ENCODE data around the gene CROT. TPM values are rescaled to one million over a fixed set of nuclear protein-coding genes. Genes with fewer than 3 reads are reported as not detected.

Gene CROT
- total RNA-seq (2021) (4.0 to 6.9 TPM (median 5.5 TPM) in 3 replicates), Bru-seq, nascent RNA (percentile 57 among the genes with signal in this experiment)
- long read RNA-seq, experiment 1, partial matches to known transcripts = 2 of 12 reads
- long read RNA-seq, experiment 1, other reads (novel, unspliced or antisense) = 4 of 12 reads
- long read RNA-seq, experiment 2, partial matches to known transcripts = 0 of 4 reads
- long read RNA-seq, experiment 2, other reads (novel, unspliced or antisense) = 1 of 4 reads
- long read RNA-seq, experiment 3, partial matches to known transcripts = 0 of 5 reads
- long read RNA-seq, experiment 3, other reads (novel, unspliced or antisense) = 1 of 5 reads

GRCh38 chr7:87345166-87345927 lies at the start of gene CROT:
CROT (plus strand) TSS chr7:87345664; CDS start chr7:87349069, 3,405 bp downstream.
- CTCF ChIA-PET = interaction anchor here (0.6 to 0.9 kb wide), 3 partner anchors 26 to 120 kb away, joined by 3 read pairs; no protein-coding TSS in a partner anchor
- POLR2A ChIA-PET = interaction anchor here (1.0 to 1.2 kb wide), 3 partner anchors 10 to 21 kb away, joined by 3 read pairs; no protein-coding TSS in a partner anchor
- TF ChIP-seq EMX1 (CRISPR knock-in tag; IDR thresholded peaks at IDR 0.05) (no peak), NR1H2 (CRISPR knock-in tag; IDR thresholded peaks at IDR 0.05) (no peak), JAZF1 (CRISPR knock-in tag; IDR thresholded peaks at IDR 0.05) (no peak), SMAD3 (CRISPR knock-in tag; IDR thresholded peaks at IDR 0.05; ENCODE audit: borderline replicate concordance) (no peak), PRDM15 (CRISPR knock-in tag; IDR thresholded peaks at IDR 0.05) (no peak), ZSCAN18 (CRISPR knock-in tag; IDR thresholded peaks at IDR 0.05) (no peak), NFE2L1 (CRISPR knock-in tag; IDR thresholded peaks at IDR 0.05) (peak; percentile 82), CDX4 (CRISPR knock-in tag; IDR thresholded peaks at IDR 0.05; ENCODE audit: borderline replicate concordance) (no peak), FOXP4 (CRISPR knock-in tag; IDR thresholded peaks at IDR 0.05) (0 out of 2 replicates have a peak, but pooled peaks have one; percentile 2), E2F5 (CRISPR knock-in tag; IDR thresholded peaks at IDR 0.05) (0 out of 2 replicates have a peak, but pooled peaks have one; percentile 30), ESRRA (CRISPR knock-in tag; IDR thresholded peaks at IDR 0.05; ENCODE audit: borderline replicate concordance) (no peak), CREB1 (CRISPR knock-in tag; IDR thresholded peaks at IDR 0.05) (0 out of 2 replicates have a peak, but pooled peaks have one; percentile 62), GABPB1 (CRISPR knock-in tag; IDR thresholded peaks at IDR 0.05) (peak; percentile 31; the same call in 1 of the 2 replicates), ETV6 (CRISPR knock-in tag; IDR thresholded peaks at IDR 0.05) (no peak; the same call in 1 of the 2 replicates), ZBTB43 (CRISPR knock-in tag; IDR thresholded peaks at IDR 0.05) (no peak), MYBL2 (CRISPR knock-in tag; IDR thresholded peaks at IDR 0.05) (0 out of 2 replicates have a peak, but pooled peaks have one; percentile 23), USF1 (CRISPR knock-in tag; IDR thresholded peaks at IDR 0.05) (peak; percentile 38; the same call in 1 of the 2 replicates), HMGXB4 (CRISPR knock-in tag; IDR thresholded peaks at IDR 0.05) (peak; percentile 66; the same call in 1 of the 2 replicates), ZNF671 (CRISPR knock-in tag; IDR thresholded peaks at IDR 0.05) (no peak), MAX (CRISPR knock-in tag; IDR thresholded peaks at IDR 0.05) (peak; percentile 84), IRF1 (CRISPR knock-in tag; IDR thresholded peaks at IDR 0.05) (no peak)

More at GRCh38 chr7:87345166-87345927, at the start of gene CROT:
- peak; percentile 97 for DNase-seq (ENCODE audit: low spot score)
- peak; percentile 97 for ATAC-seq
- H3K9me3 Mint-ChIP-seq = peaks cover 10% of the 10 kb centered on the region
- peaks cover 12% of the 10 kb centered on the region for H3K27me3 Mint-ChIP-seq (ENCODE audit: low read depth)
- peaks cover 37% of the 10 kb centered on the region for H3K4me1 Mint-ChIP-seq
- peaks cover 27% of the 10 kb centered on the region for H3K36me3 Mint-ChIP-seq
- peak within 1 kb of the TSS; percentile 62 for H3K27ac Mint-ChIP-seq
- peak within 1 kb of the TSS; percentile 97 for H3K4me3 Mint-ChIP-seq

Data from WTC11 (cell line).